GM12874 (cell line): Measurements from ENCODE around the gene IDH3G.

Experiments
- CTCF ChIP-seq: IDR thresholded peaks from 2 replicates; pipeline ENCODE4 v1.5.1; 2011; ENCODE audit warnings: low read depth, mild to moderate bottlenecking, control low read depth, low read length, moderate library complexity; ENCODE audit not compliant: insufficient read depth

IDH3G gene

GRCh38 chrX:153820601-153821000 is 26.4 kb upstream of the IDH3G start:
- no peak for TF ChIP-seq CTCF

DNA sequence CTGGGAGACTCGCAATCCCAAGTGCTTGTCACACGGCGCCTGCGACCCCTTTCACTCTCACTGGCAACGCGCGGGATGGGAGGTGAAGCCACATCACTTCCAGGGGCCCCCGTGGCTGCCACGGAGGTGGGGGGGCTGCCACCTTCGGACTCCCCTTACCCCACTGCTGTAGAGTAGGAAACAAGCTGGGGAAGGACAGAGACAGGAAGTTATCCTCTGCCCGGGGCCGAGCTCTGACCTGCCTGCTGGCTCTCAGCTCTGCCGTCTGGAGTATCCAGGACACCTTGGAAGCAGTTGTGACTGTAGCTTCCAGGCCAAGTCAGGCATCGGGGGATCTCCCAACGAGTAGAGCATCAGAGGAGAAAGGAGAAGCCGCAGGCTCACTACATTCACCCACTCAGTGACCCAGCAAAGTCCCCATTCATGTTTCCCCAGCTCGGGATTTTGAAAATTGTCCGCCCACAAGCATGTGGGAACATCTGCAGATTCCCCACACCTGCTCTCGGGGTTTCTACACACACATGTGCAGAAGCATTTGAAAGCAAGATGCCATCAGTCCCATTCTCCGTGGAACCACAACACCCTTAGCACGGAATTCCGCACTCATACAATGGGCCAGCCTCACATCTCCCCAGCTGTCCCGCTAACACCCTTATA is 25.3 kb upstream of the IDH3G start:
- no peak for TF ChIP-seq CTCF

- no peak for TF ChIP-seq CTCF
Observed at GRCh38 chrX:153818571-153819383, 24.6 kb upstream of the IDH3G start.

DNA sequence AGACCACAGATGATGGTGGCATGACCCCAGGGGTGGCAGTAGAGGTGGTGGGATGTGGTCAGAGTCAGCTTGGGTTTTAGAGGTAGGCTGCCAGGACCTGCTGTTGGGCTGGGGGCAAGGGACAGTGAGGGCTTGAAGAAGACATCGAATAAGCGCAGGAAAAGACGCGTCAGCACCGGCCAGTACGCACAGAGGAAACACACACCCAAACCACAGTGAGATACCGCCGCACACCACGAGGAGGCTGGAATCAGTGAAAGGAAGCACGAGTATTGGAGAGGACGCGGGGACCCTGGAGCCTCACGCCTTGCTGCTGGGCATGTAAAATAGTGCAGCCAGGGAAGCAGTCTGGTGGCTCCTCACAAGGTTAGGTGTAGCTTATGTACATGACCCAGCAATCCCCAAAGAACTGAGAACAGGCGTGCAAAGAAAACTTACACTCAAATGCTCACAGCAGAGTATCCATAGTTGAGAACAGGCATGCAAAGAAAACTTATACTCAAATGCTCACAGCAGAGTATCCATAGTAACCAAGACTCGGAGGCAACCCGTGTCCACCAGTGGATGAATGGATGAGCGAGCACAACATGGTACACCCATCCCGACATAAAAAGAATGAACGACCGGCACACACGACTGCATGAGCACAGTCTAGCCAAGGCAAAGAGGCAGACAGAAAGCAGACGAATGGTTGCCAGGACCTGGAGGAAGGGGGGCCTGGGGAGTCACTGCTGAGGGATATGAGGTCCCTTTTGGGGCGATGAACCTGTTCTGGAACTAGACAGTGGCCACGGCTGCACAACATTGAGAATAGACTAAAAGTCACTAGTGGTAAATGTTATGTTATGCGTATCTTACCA is 22.9 kb upstream of the IDH3G start:
- TF ChIP-seq CTCF: no peak

DNA sequence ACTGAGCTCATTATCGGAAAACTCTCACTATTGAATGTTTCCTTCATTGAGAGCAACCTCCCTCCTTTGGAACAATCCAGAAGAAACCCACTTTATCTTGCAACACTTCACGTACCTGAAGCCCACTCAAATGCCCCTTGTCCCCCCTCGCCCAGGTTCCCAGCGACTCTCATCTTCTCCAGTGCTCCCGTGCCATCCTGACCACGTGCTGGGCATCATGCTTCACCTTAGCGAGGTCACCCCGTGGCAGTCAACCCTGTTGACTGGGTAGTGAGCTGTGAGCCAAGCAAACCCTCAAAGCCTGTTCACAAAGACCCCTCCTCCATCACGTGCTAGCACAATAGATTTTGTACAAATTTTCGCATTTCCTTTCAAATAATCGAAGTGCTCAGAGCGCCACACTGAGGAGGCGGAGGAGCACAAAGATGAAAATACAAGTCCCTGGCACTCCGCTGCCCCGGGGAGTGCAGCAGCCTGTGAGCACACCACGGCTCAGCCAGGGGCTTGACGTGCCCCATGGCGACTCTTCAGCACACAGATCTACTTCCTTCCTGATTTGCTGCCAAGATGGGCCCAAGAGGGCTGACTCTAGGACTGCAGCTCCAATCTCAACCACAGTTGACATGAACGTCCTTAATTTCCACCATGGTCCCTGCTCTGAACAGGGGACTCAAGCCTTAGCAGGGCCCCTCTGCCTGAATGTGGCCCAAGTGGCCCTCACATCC is 20.6 kb upstream of the IDH3G start:
- no peak for TF ChIP-seq CTCF

GRCh38 chrX:153813161-153813560 is 19.0 kb upstream of the IDH3G start:
- TF ChIP-seq CTCF: no peak
